BLaER1 (cell line): ENCODE measurements around the gene TRPV4.

Experiments
- H3K27ac ChIP-seq: shearing (Covaris generic); formaldehyde crosslinking; 2 replicates; pipeline ENCODE4 v1.8.1; 2022
- H3K27me3 ChIP-seq: shearing (Covaris generic); formaldehyde crosslinking; 2 replicates; pipeline ENCODE4 v1.8.1; 2022
- H3K36me3 ChIP-seq: shearing (Covaris generic); formaldehyde crosslinking; 2 replicates; pipeline ENCODE4 v1.8.1; 2022
- H3K4me1 ChIP-seq: shearing (Covaris generic); formaldehyde crosslinking; 2 replicates; pipeline ENCODE4 v1.8.1; 2022
- H3K4me2 ChIP-seq: shearing (Covaris generic); formaldehyde crosslinking; 2 replicates; pipeline ENCODE4 v1.8.1; 2022
- H3K4me3 ChIP-seq: shearing (Covaris generic); formaldehyde crosslinking; 2 replicates; pipeline ENCODE4 v1.8.1; 2022
- H3K9ac ChIP-seq: shearing (Covaris generic); formaldehyde crosslinking; 2 replicates; pipeline ENCODE4 v1.8.1; 2022
- H3K9me3 ChIP-seq: shearing (Covaris generic); formaldehyde crosslinking; 2 replicates; pipeline ENCODE4 v1.8.1; 2022
- H4K20me1 ChIP-seq: shearing (Covaris generic); formaldehyde crosslinking; 2 replicates; pipeline ENCODE4 v1.8.1; 2022
- Cebpa-rat ChIP-seq: shearing (Covaris generic); IDR thresholded peaks from 2 replicates; pipeline ENCODE4 v1.8.1; 2022

Gene TRPV4

DNA sequence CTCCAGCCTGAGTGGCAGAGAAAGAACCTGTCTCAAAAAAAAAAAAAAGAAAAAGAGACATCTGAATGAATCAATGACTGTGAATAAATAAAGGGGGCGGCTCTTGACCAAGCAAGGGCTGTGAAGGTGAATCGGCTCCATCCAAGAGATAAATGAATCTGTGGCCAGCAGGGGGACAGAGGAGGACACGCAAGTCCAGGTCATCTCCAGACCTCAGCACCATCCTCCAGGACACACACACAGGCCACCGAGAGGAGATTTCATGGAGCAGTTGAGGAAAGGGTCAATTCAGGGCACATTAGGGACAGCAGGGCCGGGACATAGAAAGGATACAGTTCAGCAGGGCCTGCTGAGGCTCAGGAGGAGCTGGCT, 21.6 kb downstream of the TRPV4 start:
- H3K9me3 ChIP-seq = no peaks in the 10 kb centered on the region
- no peak overlapping the region for H3K4me3 ChIP-seq
- no peaks in the 10 kb centered on the region for H4K20me1 ChIP-seq
- 0 out of 2 replicates have a peak, but pooled peaks cover 7% of the 10 kb centered on the region for H3K4me1 ChIP-seq
- H3K4me2 ChIP-seq = no peak overlapping the region
- no peaks in the 10 kb centered on the region for H3K27me3 ChIP-seq
- no peak for TF ChIP-seq Cebpa-rat
- no peak overlapping the region for H3K9ac ChIP-seq
- H3K36me3 ChIP-seq = no peaks in the 10 kb centered on the region
- H3K27ac ChIP-seq = no peak overlapping the region

- Histone ChIP-seq H3K4me2 (no peak overlapping the region), H3K9ac (no peak overlapping the region), H3K9me3 (no peaks in the 10 kb centered on the region), H3K27me3 (no peaks in the 10 kb centered on the region), H3K4me1 (0 out of 2 replicates have a peak, but pooled peaks cover 7% of the 10 kb centered on the region), H4K20me1 (no peaks in the 10 kb centered on the region), H3K36me3 (no peaks in the 10 kb centered on the region), H3K4me3 (no peak overlapping the region), H3K27ac (no peak overlapping the region)
- TF ChIP-seq Cebpa-rat = no peak
These were observed 22.1 kb downstream of the TRPV4 start for GRCh38 chr12:109810954-109811623.

DNA sequence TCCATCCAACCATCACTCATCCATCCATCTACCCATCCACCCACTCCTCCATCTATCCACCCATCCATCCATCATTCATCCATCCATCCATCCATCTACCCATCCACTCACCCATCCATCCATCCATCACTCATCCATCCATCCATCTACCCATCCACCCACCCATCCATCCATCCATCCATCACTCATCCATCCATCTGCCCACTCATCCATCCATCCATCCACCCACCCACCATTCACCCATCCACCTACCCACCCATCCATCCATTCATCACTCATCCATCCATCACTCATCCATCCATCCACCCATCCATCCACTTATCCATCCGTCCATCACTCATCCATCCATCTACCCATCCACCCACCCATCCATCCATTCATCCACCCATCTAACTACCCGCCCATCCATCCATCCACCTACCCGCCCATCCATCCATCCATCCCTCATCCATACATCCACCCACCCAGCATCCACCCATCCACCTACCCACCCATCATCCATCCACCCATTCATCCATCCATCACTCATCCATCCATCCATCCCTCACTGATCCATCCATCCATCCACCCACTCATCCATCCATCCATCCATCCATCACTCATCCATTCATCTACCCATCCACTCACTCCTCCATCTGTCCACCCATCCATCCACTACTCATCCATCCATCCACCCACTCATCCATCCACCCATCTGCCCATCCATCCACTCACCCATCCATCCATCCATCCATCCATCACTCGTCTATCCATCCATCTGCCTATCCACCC, 24.1 kb downstream of the TRPV4 start:
- TF ChIP-seq Cebpa-rat = no peak
- H3K4me3 ChIP-seq = no peak overlapping the region
- no peaks in the 10 kb centered on the region for H4K20me1 ChIP-seq
- no peak overlapping the region for H3K9ac ChIP-seq
- H3K36me3 ChIP-seq = no peaks in the 10 kb centered on the region
- no peak overlapping the region for H3K4me2 ChIP-seq
- no peak overlapping the region for H3K27ac ChIP-seq
- no peaks in the 10 kb centered on the region for H3K4me1 ChIP-seq
- no peaks in the 10 kb centered on the region for H3K27me3 ChIP-seq
- H3K9me3 ChIP-seq = no peaks in the 10 kb centered on the region

- Histone ChIP-seq H3K36me3 (no peaks in the 10 kb centered on the region), H4K20me1 (no peaks in the 10 kb centered on the region), H3K9me3 (no peaks in the 10 kb centered on the region), H3K4me1 (no peaks in the 10 kb centered on the region), H3K4me2 (no peak overlapping the region), H3K27ac (no peak overlapping the region), H3K4me3 (no peak overlapping the region), H3K9ac (no peak overlapping the region), H3K27me3 (no peaks in the 10 kb centered on the region)
- TF ChIP-seq Cebpa-rat = no peak
These were observed 25.1 kb downstream of the TRPV4 start for GRCh38 chr12:109807954-109808643.

DNA sequence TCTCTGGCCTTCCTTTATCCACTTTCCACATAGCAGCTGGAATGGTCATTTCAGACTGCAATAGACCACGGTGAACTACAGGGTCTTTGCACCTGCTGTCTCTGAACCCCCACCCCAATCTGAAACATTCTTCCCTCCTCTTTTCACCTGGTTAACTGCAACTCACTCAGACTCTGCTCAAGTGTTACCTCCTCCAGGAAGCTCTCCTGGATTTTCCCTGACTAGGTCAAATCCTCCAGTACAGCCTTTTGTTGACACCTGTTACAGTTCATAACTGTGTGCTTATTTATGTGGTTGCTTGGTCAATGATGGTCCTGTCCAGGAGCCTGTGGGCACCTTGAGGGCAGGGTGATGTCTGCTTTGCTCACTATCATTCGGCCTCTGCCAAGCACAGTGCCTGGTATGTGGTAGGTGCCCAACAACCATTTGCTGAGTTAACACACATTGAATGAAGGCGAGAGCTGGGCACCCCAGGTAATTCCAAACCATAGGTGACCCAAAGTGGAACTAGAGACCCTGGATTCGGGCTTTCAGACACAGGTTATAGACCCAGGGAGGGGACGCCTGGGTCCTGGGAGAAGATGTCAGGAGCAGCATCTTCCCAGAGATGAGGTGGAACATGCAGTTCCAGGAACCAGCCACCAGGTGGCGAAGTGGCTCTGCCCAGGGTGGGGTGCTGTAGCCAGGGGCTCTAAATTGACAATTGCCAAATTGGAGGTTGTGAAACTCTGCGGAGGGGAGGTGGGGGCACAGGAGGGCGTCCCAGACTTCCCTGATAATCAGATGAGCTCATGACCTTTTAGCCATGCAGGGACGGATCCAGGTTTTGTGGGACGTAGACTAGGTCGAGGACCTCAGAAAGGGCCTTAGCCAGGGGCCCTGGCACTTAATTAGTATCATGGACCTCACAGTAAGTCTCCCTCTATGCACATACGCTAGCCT, 28.1 kb downstream of the TRPV4 start:
- Histone ChIP-seq H3K9me3 (no peaks in the 10 kb centered on the region), H3K4me1 (no peaks in the 10 kb centered on the region), H4K20me1 (no peaks in the 10 kb centered on the region), H3K9ac (no peak overlapping the region), H3K27ac (no peak overlapping the region), H3K27me3 (no peaks in the 10 kb centered on the region), H3K36me3 (no peaks in the 10 kb centered on the region), H3K4me3 (no peak overlapping the region), H3K4me2 (no peak overlapping the region)
- no peak for TF ChIP-seq Cebpa-rat

DNA sequence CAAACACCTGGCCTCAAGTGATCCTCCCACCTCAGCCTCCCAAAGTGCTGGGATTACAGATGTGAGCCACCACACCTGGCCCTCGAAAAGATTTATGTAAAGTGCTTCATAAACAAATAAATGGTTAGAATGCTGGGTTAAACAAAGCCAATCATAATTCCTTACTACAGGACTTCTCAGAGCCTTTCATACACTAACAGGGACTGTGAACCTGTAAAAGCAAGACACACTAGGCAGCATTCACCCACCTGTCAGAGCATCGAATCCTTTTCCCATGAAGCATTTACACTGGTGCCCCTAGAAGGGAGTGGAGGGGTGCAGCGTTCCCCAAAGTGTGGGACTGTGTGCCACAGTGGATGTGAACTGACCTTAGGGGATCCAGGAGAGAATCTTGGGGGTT, 29.5 kb downstream of the TRPV4 start:
- H3K9ac ChIP-seq = no peak overlapping the region
- no peaks in the 10 kb centered on the region for H4K20me1 ChIP-seq
- no peaks in the 10 kb centered on the region for H3K27me3 ChIP-seq
- no peak overlapping the region for H3K4me3 ChIP-seq
- H3K27ac ChIP-seq = no peak overlapping the region
- no peaks in the 10 kb centered on the region for H3K4me1 ChIP-seq
- no peaks in the 10 kb centered on the region for H3K36me3 ChIP-seq
- H3K4me2 ChIP-seq = no peak overlapping the region
- H3K9me3 ChIP-seq = no peaks in the 10 kb centered on the region
- TF ChIP-seq Cebpa-rat = no peak

DNA sequence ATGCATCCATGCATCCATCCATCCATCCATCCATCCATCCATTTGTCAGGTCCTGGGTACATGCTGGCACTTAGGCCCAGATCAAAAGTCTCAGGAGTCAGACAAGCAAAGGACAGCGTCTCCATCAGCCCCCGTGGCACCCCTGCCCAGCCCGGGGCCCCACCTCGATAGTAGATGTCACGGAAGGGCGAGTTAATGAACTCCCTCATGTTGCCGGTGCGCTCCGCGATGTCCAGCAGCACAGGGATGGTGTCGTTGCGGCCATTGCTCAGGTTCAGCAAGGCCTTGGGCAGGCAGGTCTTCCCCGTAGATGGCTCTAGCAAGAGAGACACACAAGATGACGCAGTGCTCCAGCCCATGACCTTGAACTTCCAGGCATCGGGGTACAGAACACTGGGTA, 30.4 kb downstream of the TRPV4 start:
- Histone ChIP-seq H3K4me1 (no peaks in the 10 kb centered on the region), H3K27ac (no peak overlapping the region), H4K20me1 (no peaks in the 10 kb centered on the region), H3K4me2 (no peak overlapping the region), H3K36me3 (no peaks in the 10 kb centered on the region), H3K9ac (no peak overlapping the region), H3K4me3 (no peak overlapping the region), H3K27me3 (no peaks in the 10 kb centered on the region), H3K9me3 (no peaks in the 10 kb centered on the region)
- TF ChIP-seq Cebpa-rat = no peak

GRCh38 chr12:109800536-109800935, 32.7 kb downstream of the TRPV4 start:
- no peak for TF ChIP-seq Cebpa-rat
- H3K27me3 ChIP-seq = no peaks in the 10 kb centered on the region
- H3K9ac ChIP-seq = no peak overlapping the region
- H4K20me1 ChIP-seq = no peaks in the 10 kb centered on the region
- no peak overlapping the region for H3K4me3 ChIP-seq
- no peaks in the 10 kb centered on the region for H3K36me3 ChIP-seq
- H3K27ac ChIP-seq = no peak overlapping the region
- no peaks in the 10 kb centered on the region for H3K4me1 ChIP-seq
- no peaks in the 10 kb centered on the region for H3K9me3 ChIP-seq
- no peak overlapping the region for H3K4me2 ChIP-seq

DNA sequence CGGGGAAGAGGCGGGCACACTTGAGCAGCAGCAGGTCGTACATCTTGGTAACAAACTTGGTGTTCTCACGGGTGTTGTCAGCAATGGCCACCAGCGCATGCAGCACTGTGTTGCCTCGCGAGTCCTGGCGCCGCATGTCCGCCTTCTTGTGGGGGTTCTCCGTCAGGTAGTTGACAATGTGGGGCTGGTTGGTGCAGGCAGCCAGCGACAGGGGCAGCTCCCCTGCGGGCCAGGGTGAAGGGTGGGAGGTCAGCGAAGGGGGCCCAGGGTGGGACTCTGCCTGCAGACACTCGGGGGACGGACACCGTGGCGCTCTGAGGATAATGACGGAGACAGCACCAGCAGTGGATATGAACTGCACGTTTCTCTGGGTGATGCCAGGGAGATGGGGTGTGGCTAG, 34.5 kb downstream of the TRPV4 start:
- TF ChIP-seq Cebpa-rat = no peak
- no peaks in the 10 kb centered on the region for H3K27me3 ChIP-seq
- H3K9ac ChIP-seq = no peak overlapping the region
- no peaks in the 10 kb centered on the region for H3K4me1 ChIP-seq
- H3K36me3 ChIP-seq = no peaks in the 10 kb centered on the region
- H4K20me1 ChIP-seq = no peaks in the 10 kb centered on the region
- no peaks in the 10 kb centered on the region for H3K9me3 ChIP-seq
- no peak overlapping the region for H3K4me2 ChIP-seq
- H3K4me3 ChIP-seq = no peak overlapping the region
- no peak overlapping the region for H3K27ac ChIP-seq
